ENCODE results near the gene ZNF32. TPM values are rescaled to one million over a fixed set of nuclear protein-coding genes. Genes with fewer than 3 reads are reported as not detected.

ZNF32 gene
- total and polyA plus RNA-seq, 2 experiments from 2014 or later, result 15.8 to 26.1 TPM

DNA sequence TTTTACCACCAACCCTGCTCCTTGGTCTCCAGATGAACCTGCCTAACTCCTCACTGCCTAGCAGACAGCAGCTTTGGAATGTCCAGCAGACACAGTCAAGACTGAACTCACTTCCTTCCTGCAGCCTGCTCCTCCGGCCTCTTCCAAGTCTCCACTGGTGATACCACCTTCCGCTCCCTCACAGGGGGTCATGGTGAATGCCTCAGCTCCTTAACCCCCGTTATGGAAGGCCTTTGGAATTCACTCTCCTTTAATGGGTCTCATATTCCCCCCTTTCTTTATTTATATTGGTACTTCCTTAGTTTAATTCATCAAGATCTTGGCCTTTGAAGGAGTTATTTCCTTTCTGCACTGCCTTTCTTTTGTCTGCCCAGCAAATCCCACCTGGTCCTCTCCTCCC lies 44.9 kb upstream of the ZNF32 start (continued):
- TF ChIP-seq, protein P1, sequence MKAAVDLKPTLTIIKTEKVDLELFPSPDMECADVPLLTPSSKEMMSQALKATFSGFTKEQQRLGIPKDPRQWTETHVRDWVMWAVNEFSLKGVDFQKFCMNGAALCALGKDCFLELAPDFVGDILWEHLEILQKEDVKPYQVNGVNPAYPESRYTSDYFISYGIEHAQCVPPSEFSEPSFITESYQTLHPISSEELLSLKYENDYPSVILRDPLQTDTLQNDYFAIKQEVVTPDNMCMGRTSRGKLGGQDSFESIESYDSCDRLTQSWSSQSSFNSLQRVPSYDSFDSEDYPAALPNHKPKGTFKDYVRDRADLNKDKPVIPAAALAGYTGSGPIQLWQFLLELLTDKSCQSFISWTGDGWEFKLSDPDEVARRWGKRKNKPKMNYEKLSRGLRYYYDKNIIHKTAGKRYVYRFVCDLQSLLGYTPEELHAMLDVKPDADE (IDR thresholded peaks at IDR 0.05), result no peak
- no peak for TF ChIP-seq CREB1 (CRISPR knock-in tag; IDR thresholded peaks at IDR 0.05; ENCODE audit: low read depth)
- TF ChIP-seq ZNF114 (CRISPR knock-in tag; IDR thresholded peaks at IDR 0.05), result no peak

DNA sequence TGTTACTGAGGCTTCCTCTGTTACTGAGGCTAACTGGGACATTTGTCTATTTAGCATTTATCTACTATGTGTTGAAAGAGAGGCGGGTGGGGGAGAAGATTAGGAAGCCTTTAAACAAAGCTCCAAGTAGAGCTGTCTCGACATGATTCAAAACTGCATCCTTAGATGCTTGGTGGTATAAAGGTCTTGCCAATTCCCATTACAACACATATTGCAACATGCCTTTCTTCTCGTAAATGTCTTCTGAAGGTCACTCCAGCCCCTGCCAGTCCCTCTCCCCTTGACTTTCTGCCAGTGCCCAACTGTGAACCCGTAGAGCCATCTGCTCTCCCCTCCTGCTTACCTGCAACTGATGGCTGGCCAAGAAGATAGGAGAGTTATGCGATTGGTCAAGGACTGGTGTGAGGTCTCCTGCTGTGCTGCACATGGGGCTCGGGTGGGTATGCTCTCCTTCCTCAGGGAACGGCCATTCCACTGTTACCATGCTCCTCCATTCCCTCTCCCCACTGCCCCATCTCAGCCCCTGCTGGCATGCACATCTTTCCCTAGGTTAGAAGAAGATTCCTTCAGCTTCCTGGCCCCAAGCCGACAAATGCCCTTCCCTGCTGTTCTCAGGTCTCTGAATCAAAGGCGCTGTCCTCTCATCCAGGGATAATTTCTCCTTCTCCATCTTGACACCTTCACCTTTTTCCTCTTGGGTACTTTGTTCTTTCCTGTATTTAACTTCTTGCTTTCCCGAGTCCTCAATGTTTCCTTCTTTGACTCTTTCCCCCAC lies 43.6 kb upstream of the ZNF32 start:
- Mint-ChIP-seq H3K27me3 (ENCODE audit: insufficient read depth, low read depth, poor library complexity) (peaks cover 32% of the 10 kb centered on the region), H3K4me1 (no peaks in the 10 kb centered on the region; the same call in 2 of the 3 replicates), H3K9me3 (no peaks in the 10 kb centered on the region; the same call in 1 of the 3 replicates), H3K27ac (no peak overlapping the region), H3K36me3 (ENCODE audit: low read depth) (no peaks in the 10 kb centered on the region; the same call in 2 of the 3 replicates), H3K4me3 (no peak overlapping the region)
- no peak for ATAC-seq
- Histone ChIP-seq H3K36me3 (ENCODE audit: insufficient read depth) (no peaks in the 10 kb centered on the region), H3K27ac (ENCODE audit: low read depth) (no peak overlapping the region), H3K4me1 (ENCODE audit: insufficient read depth) (no peaks in the 10 kb centered on the region), H3K4me3 (no peak overlapping the region), H3K9me2 (ENCODE audit: insufficient read depth) (no peaks in the 10 kb centered on the region), H2AFZ (no peak overlapping the region), H3K27me3 (ENCODE audit: insufficient read depth) (peaks cover 40% of the 10 kb centered on the region), H3K4me2 (no peak overlapping the region), H3K79me2 (replicated peaks; ENCODE audit: insufficient read depth) (no peaks in the 10 kb centered on the region), H4K20me1 (replicated peaks; ENCODE audit: insufficient read depth) (no peaks in the 10 kb centered on the region), H3F3A (replicated peaks; ENCODE audit: low read depth) (no peaks in the 10 kb centered on the region)
- DNase-seq (ENCODE audit: low spot score), result no peak
- TF ChIP-seq ZNF114 (CRISPR knock-in tag; IDR thresholded peaks at IDR 0.05) (no peak), STAT1 (IDR thresholded peaks at IDR 0.05; ENCODE audit: unreplicated experiment) (no peak), POLR2AphosphoS5 (IDR thresholded peaks at IDR 0.05; ENCODE audit: low read depth) (no peak), JUNB (IDR thresholded peaks at IDR 0.05; ENCODE audit: unreplicated experiment) (no peak), ZNF331 (CRISPR knock-in tag; IDR thresholded peaks at IDR 0.05; ENCODE audit: low read depth) (no peak), EZH2 (IDR thresholded peaks at IDR 0.05; ENCODE audit: low read depth, unreplicated experiment) (no peak), CREB1 (CRISPR knock-in tag; IDR thresholded peaks at IDR 0.05; ENCODE audit: low read depth) (no peak), NANOG (IDR thresholded peaks at IDR 0.05; ENCODE audit: borderline replicate concordance) (no peak)
- TF ChIP-seq, protein P2, sequence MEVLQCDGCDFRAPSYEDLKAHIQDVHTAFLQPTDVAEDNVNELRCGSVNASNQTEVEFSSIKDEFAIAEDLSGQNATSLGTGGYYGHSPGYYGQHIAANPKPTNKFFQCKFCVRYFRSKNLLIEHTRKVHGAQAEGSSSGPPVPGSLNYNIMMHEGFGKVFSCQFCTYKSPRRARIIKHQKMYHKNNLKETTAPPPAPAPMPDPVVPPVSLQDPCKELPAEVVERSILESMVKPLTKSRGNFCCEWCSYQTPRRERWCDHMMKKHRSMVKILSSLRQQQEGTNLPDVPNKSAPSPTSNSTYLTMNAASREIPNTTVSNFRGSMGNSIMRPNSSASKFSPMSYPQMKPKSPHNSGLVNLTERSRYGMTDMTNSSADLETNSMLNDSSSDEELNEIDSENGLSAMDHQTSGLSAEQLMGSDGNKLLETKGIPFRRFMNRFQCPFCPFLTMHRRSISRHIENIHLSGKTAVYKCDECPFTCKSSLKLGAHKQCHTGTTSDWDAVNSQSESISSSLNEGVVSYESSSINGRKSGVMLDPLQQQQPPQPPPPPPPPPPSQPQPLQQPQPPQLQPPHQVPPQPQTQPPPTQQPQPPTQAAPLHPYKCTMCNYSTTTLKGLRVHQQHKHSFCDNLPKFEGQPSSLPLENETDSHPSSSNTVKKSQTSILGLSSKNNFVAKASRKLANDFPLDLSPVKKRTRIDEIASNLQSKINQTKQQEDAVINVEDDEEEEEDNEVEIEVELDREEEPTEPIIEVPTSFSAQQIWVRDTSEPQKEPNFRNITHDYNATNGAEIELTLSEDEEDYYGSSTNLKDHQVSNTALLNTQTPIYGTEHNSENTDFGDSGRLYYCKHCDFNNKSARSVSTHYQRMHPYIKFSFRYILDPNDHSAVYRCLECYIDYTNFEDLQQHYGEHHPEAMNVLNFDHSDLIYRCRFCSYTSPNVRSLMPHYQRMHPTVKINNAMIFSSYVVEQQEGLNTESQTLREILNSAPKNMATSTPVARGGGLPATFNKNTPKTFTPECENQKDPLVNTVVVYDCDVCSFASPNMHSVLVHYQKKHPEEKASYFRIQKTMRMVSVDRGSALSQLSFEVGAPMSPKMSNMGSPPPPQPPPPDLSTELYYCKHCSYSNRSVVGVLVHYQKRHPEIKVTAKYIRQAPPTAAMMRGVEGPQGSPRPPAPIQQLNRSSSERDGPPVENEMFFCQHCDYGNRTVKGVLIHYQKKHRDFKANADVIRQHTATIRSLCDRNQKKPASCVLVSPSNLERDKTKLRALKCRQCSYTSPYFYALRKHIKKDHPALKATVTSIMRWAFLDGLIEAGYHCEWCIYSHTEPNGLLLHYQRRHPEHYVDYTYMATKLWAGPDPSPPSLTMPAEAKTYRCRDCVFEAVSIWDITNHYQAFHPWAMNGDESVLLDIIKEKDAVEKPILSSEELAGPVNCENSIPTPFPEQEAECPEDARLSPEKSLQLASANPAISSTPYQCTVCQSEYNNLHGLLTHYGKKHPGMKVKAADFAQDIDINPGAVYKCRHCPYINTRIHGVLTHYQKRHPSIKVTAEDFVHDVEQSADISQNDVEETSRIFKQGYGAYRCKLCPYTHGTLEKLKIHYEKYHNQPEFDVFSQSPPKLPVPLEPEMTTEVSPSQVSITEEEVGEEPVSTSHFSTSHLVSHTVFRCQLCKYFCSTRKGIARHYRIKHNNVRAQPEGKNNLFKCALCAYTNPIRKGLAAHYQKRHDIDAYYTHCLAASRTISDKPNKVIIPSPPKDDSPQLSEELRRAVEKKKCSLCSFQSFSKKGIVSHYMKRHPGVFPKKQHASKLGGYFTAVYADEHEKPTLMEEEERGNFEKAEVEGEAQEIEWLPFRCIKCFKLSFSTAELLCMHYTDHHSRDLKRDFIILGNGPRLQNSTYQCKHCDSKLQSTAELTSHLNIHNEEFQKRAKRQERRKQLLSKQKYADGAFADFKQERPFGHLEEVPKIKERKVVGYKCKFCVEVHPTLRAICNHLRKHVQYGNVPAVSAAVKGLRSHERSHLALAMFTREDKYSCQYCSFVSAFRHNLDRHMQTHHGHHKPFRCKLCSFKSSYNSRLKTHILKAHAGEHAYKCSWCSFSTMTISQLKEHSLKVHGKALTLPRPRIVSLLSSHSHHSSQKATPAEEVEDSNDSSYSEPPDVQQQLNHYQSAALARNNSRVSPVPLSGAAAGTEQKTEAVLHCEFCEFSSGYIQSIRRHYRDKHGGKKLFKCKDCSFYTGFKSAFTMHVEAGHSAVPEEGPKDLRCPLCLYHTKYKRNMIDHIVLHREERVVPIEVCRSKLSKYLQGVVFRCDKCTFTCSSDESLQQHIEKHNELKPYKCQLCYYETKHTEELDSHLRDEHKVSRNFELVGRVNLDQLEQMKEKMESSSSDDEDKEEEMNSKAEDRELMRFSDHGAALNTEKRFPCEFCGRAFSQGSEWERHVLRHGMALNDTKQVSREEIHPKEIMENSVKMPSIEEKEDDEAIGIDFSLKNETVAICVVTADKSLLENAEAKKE (CRISPR knock-in tag; IDR thresholded peaks at IDR 0.05), result no peak
- TF ChIP-seq, protein P3, sequence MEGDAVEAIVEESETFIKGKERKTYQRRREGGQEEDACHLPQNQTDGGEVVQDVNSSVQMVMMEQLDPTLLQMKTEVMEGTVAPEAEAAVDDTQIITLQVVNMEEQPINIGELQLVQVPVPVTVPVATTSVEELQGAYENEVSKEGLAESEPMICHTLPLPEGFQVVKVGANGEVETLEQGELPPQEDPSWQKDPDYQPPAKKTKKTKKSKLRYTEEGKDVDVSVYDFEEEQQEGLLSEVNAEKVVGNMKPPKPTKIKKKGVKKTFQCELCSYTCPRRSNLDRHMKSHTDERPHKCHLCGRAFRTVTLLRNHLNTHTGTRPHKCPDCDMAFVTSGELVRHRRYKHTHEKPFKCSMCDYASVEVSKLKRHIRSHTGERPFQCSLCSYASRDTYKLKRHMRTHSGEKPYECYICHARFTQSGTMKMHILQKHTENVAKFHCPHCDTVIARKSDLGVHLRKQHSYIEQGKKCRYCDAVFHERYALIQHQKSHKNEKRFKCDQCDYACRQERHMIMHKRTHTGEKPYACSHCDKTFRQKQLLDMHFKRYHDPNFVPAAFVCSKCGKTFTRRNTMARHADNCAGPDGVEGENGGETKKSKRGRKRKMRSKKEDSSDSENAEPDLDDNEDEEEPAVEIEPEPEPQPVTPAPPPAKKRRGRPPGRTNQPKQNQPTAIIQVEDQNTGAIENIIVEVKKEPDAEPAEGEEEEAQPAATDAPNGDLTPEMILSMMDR (conservative IDR thresholded peaks at IDR 0.05; ENCODE audit: low read depth in 2 of 2), result no peak
- TF ChIP-seq, protein P4, sequence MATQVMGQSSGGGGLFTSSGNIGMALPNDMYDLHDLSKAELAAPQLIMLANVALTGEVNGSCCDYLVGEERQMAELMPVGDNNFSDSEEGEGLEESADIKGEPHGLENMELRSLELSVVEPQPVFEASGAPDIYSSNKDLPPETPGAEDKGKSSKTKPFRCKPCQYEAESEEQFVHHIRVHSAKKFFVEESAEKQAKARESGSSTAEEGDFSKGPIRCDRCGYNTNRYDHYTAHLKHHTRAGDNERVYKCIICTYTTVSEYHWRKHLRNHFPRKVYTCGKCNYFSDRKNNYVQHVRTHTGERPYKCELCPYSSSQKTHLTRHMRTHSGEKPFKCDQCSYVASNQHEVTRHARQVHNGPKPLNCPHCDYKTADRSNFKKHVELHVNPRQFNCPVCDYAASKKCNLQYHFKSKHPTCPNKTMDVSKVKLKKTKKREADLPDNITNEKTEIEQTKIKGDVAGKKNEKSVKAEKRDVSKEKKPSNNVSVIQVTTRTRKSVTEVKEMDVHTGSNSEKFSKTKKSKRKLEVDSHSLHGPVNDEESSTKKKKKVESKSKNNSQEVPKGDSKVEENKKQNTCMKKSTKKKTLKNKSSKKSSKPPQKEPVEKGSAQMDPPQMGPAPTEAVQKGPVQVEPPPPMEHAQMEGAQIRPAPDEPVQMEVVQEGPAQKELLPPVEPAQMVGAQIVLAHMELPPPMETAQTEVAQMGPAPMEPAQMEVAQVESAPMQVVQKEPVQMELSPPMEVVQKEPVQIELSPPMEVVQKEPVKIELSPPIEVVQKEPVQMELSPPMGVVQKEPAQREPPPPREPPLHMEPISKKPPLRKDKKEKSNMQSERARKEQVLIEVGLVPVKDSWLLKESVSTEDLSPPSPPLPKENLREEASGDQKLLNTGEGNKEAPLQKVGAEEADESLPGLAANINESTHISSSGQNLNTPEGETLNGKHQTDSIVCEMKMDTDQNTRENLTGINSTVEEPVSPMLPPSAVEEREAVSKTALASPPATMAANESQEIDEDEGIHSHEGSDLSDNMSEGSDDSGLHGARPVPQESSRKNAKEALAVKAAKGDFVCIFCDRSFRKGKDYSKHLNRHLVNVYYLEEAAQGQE (IDR thresholded peaks at IDR 0.05; ENCODE audit: unreplicated experiment), result no peak
